Gastrocnemius medialis (tissue), 4 donors: Measurements from ENCODE around the gene SCN8A.

ENCODE experiments used
- POLR2A ChIP-seq, 2 donors: fragments of 450-650 bp; IDR thresholded peaks; one replicate each; pipeline ENCODE4 v1.6.1; 2017; ENCODE audit warnings: antibody characterized with exemption in 2 of 2, mild to moderate bottlenecking in 2 of 2, moderate library complexity in 2 of 2
- TF ChIP-seq, protein P1 (sequence below), 5 experiments: fragments of 450-650 bp in 3 of 5; fragments of 200-600 bp in 2 of 5; sonication (generic) in 2 of 5; IDR thresholded peaks in 4 of 5; conservative IDR thresholded peaks in 1 of 5; 1 replicate in 4 of 5; 2 replicates in 1 of 5; pipeline ENCODE4 v1.5.1; 2016 to 2019; ENCODE audit warnings: antibody characterized with exemption in 5 of 5, mild to moderate bottlenecking in 3 of 5, moderate library complexity in 3 of 5

DNA sequence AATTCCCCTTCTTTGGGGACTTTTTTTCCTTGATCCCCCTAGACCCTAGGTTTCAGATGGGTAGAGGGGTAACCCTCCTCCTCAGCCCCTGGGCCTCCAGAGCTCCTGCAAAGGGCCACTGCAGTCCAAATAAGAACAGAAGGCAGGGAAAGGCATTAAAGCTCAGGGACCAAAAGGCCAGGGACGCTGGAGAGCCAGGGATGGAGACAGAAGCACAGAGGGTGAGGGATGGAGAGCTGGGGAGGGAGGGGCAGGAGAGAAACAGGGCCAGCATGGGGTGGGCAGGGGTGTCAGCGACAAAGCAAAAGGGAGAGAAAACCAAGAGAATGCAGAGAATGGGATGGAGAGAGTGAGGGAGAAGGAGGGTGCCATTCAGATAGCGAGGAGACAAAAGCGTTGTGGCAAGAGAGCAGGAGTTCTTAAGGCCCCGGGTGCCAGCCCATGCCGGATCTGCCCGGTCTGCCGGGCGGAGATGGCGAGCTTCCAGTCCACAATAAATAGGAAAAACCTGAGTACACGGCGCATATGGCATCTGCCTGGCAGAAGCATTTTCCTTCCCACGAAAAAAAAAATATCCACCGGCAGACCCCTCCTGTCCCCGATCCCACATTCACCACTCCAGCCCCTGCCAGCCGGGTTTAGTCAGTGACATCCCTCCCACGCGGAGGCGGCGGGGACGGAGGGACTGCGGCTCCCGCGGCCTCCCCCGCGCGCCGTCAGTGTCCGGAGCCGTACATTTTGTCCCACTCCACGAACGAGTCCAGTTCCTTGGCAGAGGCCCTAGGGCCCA lies 228.9 kb downstream of the SCN8A start:
- TF ChIP-seq, protein P1, sequence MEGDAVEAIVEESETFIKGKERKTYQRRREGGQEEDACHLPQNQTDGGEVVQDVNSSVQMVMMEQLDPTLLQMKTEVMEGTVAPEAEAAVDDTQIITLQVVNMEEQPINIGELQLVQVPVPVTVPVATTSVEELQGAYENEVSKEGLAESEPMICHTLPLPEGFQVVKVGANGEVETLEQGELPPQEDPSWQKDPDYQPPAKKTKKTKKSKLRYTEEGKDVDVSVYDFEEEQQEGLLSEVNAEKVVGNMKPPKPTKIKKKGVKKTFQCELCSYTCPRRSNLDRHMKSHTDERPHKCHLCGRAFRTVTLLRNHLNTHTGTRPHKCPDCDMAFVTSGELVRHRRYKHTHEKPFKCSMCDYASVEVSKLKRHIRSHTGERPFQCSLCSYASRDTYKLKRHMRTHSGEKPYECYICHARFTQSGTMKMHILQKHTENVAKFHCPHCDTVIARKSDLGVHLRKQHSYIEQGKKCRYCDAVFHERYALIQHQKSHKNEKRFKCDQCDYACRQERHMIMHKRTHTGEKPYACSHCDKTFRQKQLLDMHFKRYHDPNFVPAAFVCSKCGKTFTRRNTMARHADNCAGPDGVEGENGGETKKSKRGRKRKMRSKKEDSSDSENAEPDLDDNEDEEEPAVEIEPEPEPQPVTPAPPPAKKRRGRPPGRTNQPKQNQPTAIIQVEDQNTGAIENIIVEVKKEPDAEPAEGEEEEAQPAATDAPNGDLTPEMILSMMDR (IDR thresholded peaks at IDR 0.05 in 4 of 5, conservative IDR thresholded peaks at IDR 0.05 in 1 of 5): no peak
- no peak for TF ChIP-seq POLR2A (IDR thresholded peaks at IDR 0.05)
